Fibroblast of the aortic adventitia (primary cell): Measurements from ENCODE around the gene BPIFB2. TPM values are rescaled to one million over a fixed set of nuclear protein-coding genes. Genes with fewer than 3 reads are reported as not detected.

Source experiments
- DNase-seq: peaks from one replicate; pipeline ENCODE4 v3.0.0-alpha.2; 2010; ENCODE audit warnings: low read depth
- H3K4me3 ChIP-seq: 2 replicates; pipeline ENCODE4 v1.5.1; 2011; ENCODE audit warnings: low read depth, mild to moderate bottlenecking, control low read depth, low read length, moderate library complexity
- CTCF ChIP-seq: IDR thresholded peaks from 2 replicates; pipeline ENCODE4 v1.5.1; 2011; ENCODE audit warnings: mild to moderate bottlenecking, low read length, control low read depth, inconsistent platforms; ENCODE audit not compliant: insufficient read depth
- total RNA-seq: library from RNA; depleted of rRNA; stranded (reverse); fragments of >200 nt; gene quantifications from 2 replicates; pipeline ENCODE4 v1.2.3, GENCODE V29; 2012; ENCODE audit warnings: low replicate concordance

The BPIFB2 gene
- total RNA-seq, 1 donor, result not detected

DNA sequence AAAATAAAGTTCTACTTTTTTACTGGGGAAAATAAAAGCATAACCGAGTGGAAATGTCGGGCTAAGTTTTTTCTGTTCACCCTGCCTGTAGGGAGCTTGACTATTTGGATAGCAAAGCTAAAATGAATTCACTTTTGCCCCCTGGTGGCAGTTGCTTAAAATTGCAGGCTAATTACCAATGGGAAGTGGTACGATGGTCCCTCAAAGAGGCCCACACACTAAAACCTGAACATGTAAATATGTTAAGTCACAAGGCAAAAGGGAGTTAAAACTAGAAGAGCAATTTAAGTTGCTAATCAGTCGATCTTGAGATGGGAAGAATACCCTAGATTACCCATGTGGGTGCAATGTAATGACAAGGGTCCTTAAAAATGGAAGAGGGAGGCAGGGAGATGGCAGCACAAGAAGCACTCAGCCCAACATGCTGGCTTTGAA, 2.4 kb upstream of the BPIFB2 start:
- no peak for DNase-seq
- TF ChIP-seq CTCF, result peak; percentile 36
- H3K4me3 ChIP-seq, result no peak overlapping the region

DNA sequence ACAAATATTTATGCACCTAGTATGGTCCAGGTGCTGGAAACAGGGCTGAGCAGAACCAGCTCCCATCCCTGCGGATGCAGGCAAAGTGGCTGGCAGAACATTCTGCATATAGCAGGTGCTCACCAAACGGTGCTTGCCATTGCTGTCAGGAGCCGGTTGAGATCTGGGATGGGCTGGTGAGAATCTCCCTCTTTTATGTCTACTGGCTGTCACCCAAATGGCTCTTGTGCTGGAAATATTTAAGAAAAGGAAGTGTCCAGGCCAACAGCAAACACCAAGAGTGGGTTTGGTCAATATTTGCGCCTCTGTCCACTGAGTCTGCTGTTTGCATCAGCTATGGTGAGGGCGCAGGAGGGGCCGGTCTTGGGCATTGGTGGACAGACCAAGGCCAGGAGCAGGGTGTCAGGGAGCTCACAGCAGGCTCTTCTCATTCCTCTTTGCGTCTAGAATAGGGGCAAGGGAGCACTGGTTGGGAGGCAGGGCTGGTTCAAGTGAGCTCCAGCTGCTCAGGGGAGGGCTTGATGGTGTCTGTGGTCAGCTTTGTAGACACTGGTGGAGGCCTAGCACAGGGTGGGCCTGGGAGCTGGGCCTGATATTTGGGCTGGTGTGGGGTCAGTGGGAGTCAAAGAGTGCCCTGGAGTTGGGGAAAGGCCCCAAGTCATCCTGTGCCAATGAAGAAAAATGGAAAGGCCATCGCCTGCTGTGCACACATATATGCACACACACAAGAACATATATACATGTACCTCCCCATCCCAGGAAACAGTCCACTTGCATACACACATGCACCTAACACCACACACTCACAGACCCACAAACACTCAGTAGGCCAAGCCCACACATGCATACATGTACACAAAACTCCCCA, 1.4 kb upstream of the BPIFB2 start:
- no peak for TF ChIP-seq CTCF
- no peak overlapping the region for H3K4me3 ChIP-seq
- no peak for DNase-seq

- no peak for TF ChIP-seq CTCF
- DNase-seq, result no peak
- no peak overlapping the region for H3K4me3 ChIP-seq
Observed at GRCh38 chr20:33006776-33007375, 628 bp upstream of the BPIFB2 start.

- no peak for TF ChIP-seq CTCF
- no peak for DNase-seq
- H3K4me3 ChIP-seq, result no peak overlapping the region
Observed at GRCh38 chr20:33008336-33009213, 1.1 kb downstream of the BPIFB2 start.

DNA sequence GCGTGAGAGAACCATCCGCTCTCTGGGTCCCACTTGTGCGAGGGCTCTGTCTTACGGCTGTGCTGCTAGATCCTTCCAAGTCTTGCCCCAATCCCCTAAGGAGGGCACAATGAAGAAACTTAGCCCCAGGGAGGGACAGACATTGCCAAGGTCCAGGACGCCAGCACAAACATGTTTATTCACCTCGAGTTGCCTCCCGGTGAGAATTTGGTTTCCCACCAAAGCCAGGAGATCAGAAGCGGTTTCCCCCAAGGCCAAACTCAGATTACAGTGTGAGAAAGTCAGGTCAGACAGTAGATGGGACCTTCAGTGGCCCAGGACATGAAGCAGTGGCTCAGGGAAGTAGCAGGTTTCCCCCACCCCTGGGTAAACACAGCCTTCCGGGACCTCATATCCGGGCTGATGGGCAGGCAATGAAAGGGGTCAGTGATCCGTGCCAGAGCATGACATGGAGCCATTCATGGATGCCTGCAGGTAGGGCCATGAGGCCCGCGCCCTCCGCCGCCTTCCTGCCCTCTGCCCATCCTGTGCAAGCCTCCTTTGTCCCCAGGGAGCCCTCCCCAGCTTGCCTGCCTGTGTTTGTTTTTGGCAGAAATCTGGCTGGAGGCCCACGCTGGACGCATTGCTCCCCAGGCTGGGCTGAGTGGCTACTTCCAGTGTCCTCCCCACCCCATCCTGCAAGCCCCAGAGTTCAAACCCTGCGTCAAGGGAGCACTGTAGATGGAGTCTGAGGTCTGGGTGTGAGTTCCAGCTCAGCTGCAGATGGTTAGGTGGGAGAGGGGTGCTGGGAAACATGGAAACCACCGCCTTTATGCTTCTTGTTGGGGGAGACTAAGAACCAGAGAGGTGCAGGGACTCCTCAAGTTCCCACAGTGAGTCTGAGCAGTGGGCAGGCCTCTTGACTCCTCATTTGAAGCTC, 2.0 kb downstream of the BPIFB2 start:
- no peak overlapping the region for H3K4me3 ChIP-seq
- DNase-seq, result no peak
- no peak for TF ChIP-seq CTCF

GRCh38 chr20:33010133-33010504, 2.6 kb downstream of the BPIFB2 start:
- no peak for DNase-seq
- no peak overlapping the region for H3K4me3 ChIP-seq
- no peak for TF ChIP-seq CTCF
